ENCODE data around the gene ACAP1. TPM values are rescaled to one million over a fixed set of nuclear protein-coding genes. Genes with fewer than 3 reads are reported as not detected.

Gene ACAP1
- total RNA-seq, 1 experiment from 2014 or later = 2.7 TPM

DNA sequence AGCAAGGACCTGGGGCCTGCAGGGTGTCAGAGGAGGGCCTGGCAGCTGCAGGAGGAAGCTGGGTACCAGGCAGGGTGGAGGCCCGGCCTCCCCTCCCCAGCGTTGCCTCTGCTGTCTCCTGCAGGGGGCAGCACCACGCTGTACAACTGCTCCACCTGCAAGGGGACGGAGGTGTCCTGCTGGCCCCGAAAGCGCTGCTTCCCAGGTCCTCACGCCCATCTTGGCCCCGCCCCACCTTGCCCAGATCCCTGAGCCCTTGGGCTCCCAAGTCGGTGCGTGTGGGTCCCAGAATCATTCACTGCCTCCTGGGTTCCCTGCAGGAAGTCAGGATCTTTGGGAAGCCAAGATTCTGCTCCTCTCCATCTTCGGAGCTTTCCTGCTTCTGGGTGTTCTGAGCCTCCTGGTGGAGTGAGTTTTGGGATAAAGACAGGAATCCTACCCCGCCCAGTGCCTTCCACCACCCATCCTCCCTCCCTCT, 19.8 kb downstream of the ACAP1 start:
- intact Hi-C loops (cut with micrococcal nuclease; ENCODE audit: unreplicated experiment) = loop anchor here (10.0 kb wide), 1 partner anchor 79 kb away; the partner anchor contains the start of genes FGF11 and TMEM102
- POLR2A ChIA-PET = no interaction called here
- Histone ChIP-seq H3K4me3 (ENCODE audit: low read depth in 2 of 2, low read length in 2 of 2) (0 out of 4 replicates have a peak overlapping the region, but pooled peaks of 1 of the 2 experiments have one; percentile 18), H3K36me3 (ENCODE audit: control insufficient read depth, insufficient read depth, low read length) (no peaks in the 10 kb centered on the region; the same call in 1 of the 2 replicates), H3K27ac (ENCODE audit: low read length) (no peak overlapping the region), H3K4me1 (ENCODE audit: control insufficient read depth, insufficient read depth, low read length) (peaks cover 6% of the 10 kb centered on the region), H3K9me3 (ENCODE audit: control insufficient read depth, insufficient read depth, low read depth, low read length) (no peaks in the 10 kb centered on the region), H3K27me3 (ENCODE audit: control insufficient read depth, insufficient read depth, low read length) (no peaks in the 10 kb centered on the region)
- ATAC-seq = peak; percentile 73
- CTCF ChIA-PET = interaction anchor here (0.6 to 2.2 kb wide), 9 partner anchors 8 to 1607 kb away, joined by 3 to 11 read pairs (median 5); partner anchors contain the start of gene PLSCR3
- in situ Hi-C loops (cut with HindIII; ENCODE audit: low pct_unique_long_range_greater_than_20kb, low sequenced_read_pairs) = no loop called here
- BruUV-seq (replicated peaks) = no TSS peak
- DNase-seq (ENCODE audit: low read depth, low spot score) = no peak
- TF ChIP-seq, protein P1, sequence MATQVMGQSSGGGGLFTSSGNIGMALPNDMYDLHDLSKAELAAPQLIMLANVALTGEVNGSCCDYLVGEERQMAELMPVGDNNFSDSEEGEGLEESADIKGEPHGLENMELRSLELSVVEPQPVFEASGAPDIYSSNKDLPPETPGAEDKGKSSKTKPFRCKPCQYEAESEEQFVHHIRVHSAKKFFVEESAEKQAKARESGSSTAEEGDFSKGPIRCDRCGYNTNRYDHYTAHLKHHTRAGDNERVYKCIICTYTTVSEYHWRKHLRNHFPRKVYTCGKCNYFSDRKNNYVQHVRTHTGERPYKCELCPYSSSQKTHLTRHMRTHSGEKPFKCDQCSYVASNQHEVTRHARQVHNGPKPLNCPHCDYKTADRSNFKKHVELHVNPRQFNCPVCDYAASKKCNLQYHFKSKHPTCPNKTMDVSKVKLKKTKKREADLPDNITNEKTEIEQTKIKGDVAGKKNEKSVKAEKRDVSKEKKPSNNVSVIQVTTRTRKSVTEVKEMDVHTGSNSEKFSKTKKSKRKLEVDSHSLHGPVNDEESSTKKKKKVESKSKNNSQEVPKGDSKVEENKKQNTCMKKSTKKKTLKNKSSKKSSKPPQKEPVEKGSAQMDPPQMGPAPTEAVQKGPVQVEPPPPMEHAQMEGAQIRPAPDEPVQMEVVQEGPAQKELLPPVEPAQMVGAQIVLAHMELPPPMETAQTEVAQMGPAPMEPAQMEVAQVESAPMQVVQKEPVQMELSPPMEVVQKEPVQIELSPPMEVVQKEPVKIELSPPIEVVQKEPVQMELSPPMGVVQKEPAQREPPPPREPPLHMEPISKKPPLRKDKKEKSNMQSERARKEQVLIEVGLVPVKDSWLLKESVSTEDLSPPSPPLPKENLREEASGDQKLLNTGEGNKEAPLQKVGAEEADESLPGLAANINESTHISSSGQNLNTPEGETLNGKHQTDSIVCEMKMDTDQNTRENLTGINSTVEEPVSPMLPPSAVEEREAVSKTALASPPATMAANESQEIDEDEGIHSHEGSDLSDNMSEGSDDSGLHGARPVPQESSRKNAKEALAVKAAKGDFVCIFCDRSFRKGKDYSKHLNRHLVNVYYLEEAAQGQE (IDR thresholded peaks at IDR 0.05; ENCODE audit: insufficient read depth in 1 of 2, low read depth in 2 of 2, low read length in 1 of 2) = peak in 1 of 2 experiments; percentile 41; a peak in 1 of 4 replicates
- TF ChIP-seq TCF7L2 (IDR thresholded peaks at IDR 0.05; ENCODE audit: low read depth, low read length) = no peak
- TF ChIP-seq, protein P2, sequence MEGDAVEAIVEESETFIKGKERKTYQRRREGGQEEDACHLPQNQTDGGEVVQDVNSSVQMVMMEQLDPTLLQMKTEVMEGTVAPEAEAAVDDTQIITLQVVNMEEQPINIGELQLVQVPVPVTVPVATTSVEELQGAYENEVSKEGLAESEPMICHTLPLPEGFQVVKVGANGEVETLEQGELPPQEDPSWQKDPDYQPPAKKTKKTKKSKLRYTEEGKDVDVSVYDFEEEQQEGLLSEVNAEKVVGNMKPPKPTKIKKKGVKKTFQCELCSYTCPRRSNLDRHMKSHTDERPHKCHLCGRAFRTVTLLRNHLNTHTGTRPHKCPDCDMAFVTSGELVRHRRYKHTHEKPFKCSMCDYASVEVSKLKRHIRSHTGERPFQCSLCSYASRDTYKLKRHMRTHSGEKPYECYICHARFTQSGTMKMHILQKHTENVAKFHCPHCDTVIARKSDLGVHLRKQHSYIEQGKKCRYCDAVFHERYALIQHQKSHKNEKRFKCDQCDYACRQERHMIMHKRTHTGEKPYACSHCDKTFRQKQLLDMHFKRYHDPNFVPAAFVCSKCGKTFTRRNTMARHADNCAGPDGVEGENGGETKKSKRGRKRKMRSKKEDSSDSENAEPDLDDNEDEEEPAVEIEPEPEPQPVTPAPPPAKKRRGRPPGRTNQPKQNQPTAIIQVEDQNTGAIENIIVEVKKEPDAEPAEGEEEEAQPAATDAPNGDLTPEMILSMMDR (IDR thresholded peaks at IDR 0.05) = peak; percentile 91

DNA sequence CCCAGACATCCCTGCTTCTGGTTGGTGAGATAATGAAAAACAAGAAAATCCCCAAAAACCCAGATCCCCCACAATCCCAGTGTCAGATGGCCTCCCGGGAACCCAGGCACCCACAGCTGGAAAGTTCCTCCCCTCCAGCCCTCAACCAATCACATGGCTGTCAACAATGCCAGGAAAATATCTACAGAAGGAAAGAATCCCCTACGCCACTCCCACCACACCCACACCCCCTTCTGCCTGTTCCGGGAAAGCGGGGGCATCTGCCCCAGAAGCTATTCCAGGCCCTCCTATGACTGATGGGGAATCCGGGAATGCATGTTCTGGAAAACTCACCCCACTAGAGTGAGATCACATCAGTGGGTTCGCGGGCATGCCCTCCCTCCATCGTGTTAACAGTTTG, 20.4 kb downstream of the ACAP1 start:
- no TSS peak for BruUV-seq (replicated peaks)
- no peaks in the 10 kb centered on the region; the same call in 1 of the 2 replicates for H3K36me3 ChIP-seq (ENCODE audit: control insufficient read depth, insufficient read depth, low read length)
- DNase-seq (ENCODE audit: low read depth, low spot score) = no peak
- CTCF ChIA-PET = interaction anchor here (0.6 to 2.2 kb wide), 5 partner anchors 9 to 80 kb away, joined by 4 to 11 read pairs (median 9); no protein-coding TSS in a partner anchor
- H3K27me3 ChIP-seq (ENCODE audit: control insufficient read depth, insufficient read depth, low read length) = no peaks in the 10 kb centered on the region
- POLR2A ChIA-PET = no interaction called here
- H3K4me3 ChIP-seq (ENCODE audit: low read depth in 2 of 2, low read length in 2 of 2) = no peak overlapping the region
- no peak overlapping the region for H3K27ac ChIP-seq (ENCODE audit: low read length)
- TF ChIP-seq SIN3A (IDR thresholded peaks at IDR 0.05; ENCODE audit: borderline replicate concordance, insufficient read depth, low read depth, low read length) (no peak), POLR2AphosphoS5 (IDR thresholded peaks at IDR 0.05; ENCODE audit: low read depth, low read length) (no peak), TCF7L2 (IDR thresholded peaks at IDR 0.05; ENCODE audit: low read depth, low read length) (no peak)
- TF ChIP-seq, protein P2 (IDR thresholded peaks at IDR 0.05) = no peak
- TF ChIP-seq, protein P1 (IDR thresholded peaks at IDR 0.05; ENCODE audit: insufficient read depth in 1 of 2, low read depth in 2 of 2, low read length in 1 of 2) = no peak
- peaks cover 6% of the 10 kb centered on the region for H3K4me1 ChIP-seq (ENCODE audit: control insufficient read depth, insufficient read depth, low read length)
- no peaks in the 10 kb centered on the region for H3K9me3 ChIP-seq (ENCODE audit: control insufficient read depth, insufficient read depth, low read depth, low read length)
- ATAC-seq = no peak
- intact Hi-C loops (cut with micrococcal nuclease; ENCODE audit: unreplicated experiment) = loop anchor here (10.0 kb wide), 1 partner anchor 78 kb away; the partner anchor contains the start of genes FGF11 and TMEM102
- in situ Hi-C loops (cut with HindIII; ENCODE audit: low pct_unique_long_range_greater_than_20kb, low sequenced_read_pairs) = no loop called here
